HCT116 (cell line): ENCODE data around the gene TWIST2.

Experiments
- EZH2 ChIP-seq: fragments of 200-600 bp; sonication (generic); IDR thresholded peaks from 2 replicates; pipeline ENCODE4 v1.6.1; 2017; ENCODE audit warnings: antibody characterized with exemption, mixed run types
- POLR2A ChIP-seq: IDR thresholded peaks from 2 replicates; pipeline ENCODE4 v1.7.0; 2011; ENCODE audit warnings: borderline replicate concordance; ENCODE audit not compliant: insufficient read depth, insufficient read length; ENCODE audit errors: extremely low read depth
- POLR2AphosphoS5 ChIP-seq: IDR thresholded peaks from 2 replicates; pipeline ENCODE4 v1.6.1; 2011; ENCODE audit warnings: mild to moderate bottlenecking, low read depth, low read length, moderate library complexity
- SIN3A ChIP-seq: IDR thresholded peaks from 2 replicates; pipeline ENCODE4 v1.6.1; 2012; ENCODE audit warnings: low read depth
- SP1 ChIP-seq: IDR thresholded peaks from 2 replicates; pipeline ENCODE4 v1.6.1; 2012; ENCODE audit warnings: low read depth
- YY1 ChIP-seq: IDR thresholded peaks from 2 replicates; pipeline ENCODE4 v1.6.1; 2011; ENCODE audit warnings: low read length, low read depth, moderate library complexity, mild to moderate bottlenecking; ENCODE audit not compliant: insufficient replicate concordance; ENCODE audit errors: extremely low read depth
- TF ChIP-seq, protein P1 (sequence below), 3 experiments: fragments of 200-600 bp in 1 of 3; sonication (generic) in 1 of 3; IDR thresholded peaks in 2 of 3; conservative IDR thresholded peaks in 1 of 3; 2 replicates each; pipeline ENCODE4 v1.5.1; 2012 to 2017; ENCODE audit warnings: low read depth in 2 of 3, low read length in 2 of 3, antibody characterized with exemption in 1 of 3, borderline replicate concordance in 1 of 3, control low read depth in 1 of 3, mild to moderate bottlenecking in 1 of 3, mixed read lengths in 1 of 3, mixed run types in 1 of 3, moderate library complexity in 1 of 3; ENCODE audit not compliant: insufficient read depth in 1 of 3
- TF ChIP-seq, protein P2 (sequence below): IDR thresholded peaks from 2 replicates; pipeline ENCODE4 v1.6.1; 2012

DNA sequence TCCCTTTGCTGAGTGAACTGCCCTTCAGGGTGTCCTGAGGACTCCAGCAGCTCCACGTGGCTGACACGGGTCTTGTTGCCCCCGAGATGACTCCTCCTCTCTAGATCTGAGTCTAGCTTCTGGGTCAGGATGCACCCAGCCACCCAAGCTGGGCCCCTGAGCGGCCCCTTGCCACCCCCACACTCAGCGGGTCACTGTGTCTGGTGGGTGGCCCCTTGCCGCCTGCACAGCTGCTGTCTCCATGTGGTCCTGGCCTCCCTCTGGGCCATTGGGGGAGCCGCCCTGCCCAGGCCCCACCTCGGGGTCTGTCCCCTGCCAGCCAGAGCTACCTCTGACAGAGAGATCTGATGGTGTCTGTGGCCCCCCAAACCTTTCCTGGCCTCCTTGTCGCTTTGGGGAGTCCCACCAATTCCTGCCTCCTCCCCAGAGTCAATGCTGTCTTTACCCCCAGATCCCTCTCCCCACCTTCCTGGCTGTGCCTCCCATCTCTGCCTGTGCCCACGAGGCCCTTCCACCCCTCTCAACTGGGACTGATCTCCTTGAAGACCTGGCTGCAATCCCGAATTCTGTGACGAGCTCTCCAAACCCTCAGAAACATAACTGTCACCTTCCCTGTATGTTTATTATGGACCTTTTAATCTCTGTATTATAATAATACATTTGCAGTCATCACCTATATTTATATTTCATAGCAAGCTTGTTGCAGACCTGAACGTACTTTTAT, 46.5 kb downstream of the TWIST2 start:
- TF ChIP-seq SIN3A (no peak), EZH2 (no peak), POLR2AphosphoS5 (no peak), YY1 (no peak), POLR2A (no peak), SP1 (no peak)
- TF ChIP-seq, protein P1, sequence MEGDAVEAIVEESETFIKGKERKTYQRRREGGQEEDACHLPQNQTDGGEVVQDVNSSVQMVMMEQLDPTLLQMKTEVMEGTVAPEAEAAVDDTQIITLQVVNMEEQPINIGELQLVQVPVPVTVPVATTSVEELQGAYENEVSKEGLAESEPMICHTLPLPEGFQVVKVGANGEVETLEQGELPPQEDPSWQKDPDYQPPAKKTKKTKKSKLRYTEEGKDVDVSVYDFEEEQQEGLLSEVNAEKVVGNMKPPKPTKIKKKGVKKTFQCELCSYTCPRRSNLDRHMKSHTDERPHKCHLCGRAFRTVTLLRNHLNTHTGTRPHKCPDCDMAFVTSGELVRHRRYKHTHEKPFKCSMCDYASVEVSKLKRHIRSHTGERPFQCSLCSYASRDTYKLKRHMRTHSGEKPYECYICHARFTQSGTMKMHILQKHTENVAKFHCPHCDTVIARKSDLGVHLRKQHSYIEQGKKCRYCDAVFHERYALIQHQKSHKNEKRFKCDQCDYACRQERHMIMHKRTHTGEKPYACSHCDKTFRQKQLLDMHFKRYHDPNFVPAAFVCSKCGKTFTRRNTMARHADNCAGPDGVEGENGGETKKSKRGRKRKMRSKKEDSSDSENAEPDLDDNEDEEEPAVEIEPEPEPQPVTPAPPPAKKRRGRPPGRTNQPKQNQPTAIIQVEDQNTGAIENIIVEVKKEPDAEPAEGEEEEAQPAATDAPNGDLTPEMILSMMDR (IDR thresholded peaks at IDR 0.05 in 2 of 3, conservative IDR thresholded peaks at IDR 0.05 in 1 of 3; ENCODE audit: borderline replicate concordance in 1 of 3, insufficient read depth in 1 of 3, low read depth in 2 of 3, low read length in 2 of 3): no peak
- TF ChIP-seq, protein P2, sequence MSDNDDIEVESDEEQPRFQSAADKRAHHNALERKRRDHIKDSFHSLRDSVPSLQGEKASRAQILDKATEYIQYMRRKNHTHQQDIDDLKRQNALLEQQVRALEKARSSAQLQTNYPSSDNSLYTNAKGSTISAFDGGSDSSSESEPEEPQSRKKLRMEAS: no peak
